Measurements from ENCODE around the gene TCF20. TPM values are rescaled to one million over a fixed set of nuclear protein-coding genes. Genes with fewer than 3 reads are reported as not detected.
A peak's percentile ranks its signal among the peaks of the same experiment; 100 is the strongest.

The TCF20 gene
- total RNA-seq, 4 donors from 2014 or later, result 24.9 to 48.2 (median 38.4) TPM

- DNase-seq (ENCODE audit: extremely low spot score), result no peak
- H3K27ac ChIP-seq (replicated peaks in 1 of 4), result peak overlapping the region; percentile 82 to 93 (median 88)
- intact Hi-C loops (cut with DNase I), result loop anchor here (5.0 kb wide), 2 partner anchors 98 to 173 kb away; no protein-coding TSS in a partner anchor
- H3K9me3 ChIP-seq, result no peaks in the 10 kb centered on the region
- 0% methylated on average over 13 of the region's 70 CpGs for WGBS
- TF ChIP-seq CTCF (IDR thresholded peaks at IDR 0.05) (peak in 1 of 3 experiments; percentile 3), POLR2AphosphoS5 (IDR thresholded peaks at IDR 0.05) (no peak)
- peak overlapping the region; percentile 93 to 100 (median 98) for H3K4me3 ChIP-seq
- H3K27me3 ChIP-seq, result no peaks in the 10 kb centered on the region
- H3K4me1 ChIP-seq, result peaks cover 12 to 30% (median 24%) of the 10 kb centered on the region in 4 donors
- H3K36me3 ChIP-seq, result no peaks in the 10 kb centered on the region
Measured at GRCh38 chr22:42269432-42270175, 849 bp downstream of the TCF20 start.

- H3K36me3 ChIP-seq, result no peaks in the 10 kb centered on the region
- 16% methylated on average over 9 of the region's 9 CpGs for WGBS
- intact Hi-C loops (cut with DNase I), result no loop called here
- DNase-seq (ENCODE audit: extremely low spot score), result no peak
- TF ChIP-seq POLR2A (IDR thresholded peaks at IDR 0.05; ENCODE audit: low read depth), result no peak
- TF ChIP-seq POLR2AphosphoS5 (IDR thresholded peaks at IDR 0.05), result no peak
- no peak for TF ChIP-seq CTCF (IDR thresholded peaks at IDR 0.05)
- no peak for TF ChIP-seq EP300 (IDR thresholded peaks at IDR 0.05)
- no peaks in the 10 kb centered on the region for H3K27me3 ChIP-seq
- H3K9me3 ChIP-seq, result no peaks in the 10 kb centered on the region
- peak overlapping the region; percentile 93 to 100 (median 98) for H3K4me3 ChIP-seq
- H3K4me1 ChIP-seq, result peaks cover 12 to 30% (median 24%) of the 10 kb centered on the region in 4 donors
- H3K27ac ChIP-seq (replicated peaks in 1 of 4), result peak overlapping the region; percentile 82 to 93 (median 88)
Measured at GRCh38 chr22:42268852-42269410, 1.5 kb downstream of the TCF20 start.

DNA sequence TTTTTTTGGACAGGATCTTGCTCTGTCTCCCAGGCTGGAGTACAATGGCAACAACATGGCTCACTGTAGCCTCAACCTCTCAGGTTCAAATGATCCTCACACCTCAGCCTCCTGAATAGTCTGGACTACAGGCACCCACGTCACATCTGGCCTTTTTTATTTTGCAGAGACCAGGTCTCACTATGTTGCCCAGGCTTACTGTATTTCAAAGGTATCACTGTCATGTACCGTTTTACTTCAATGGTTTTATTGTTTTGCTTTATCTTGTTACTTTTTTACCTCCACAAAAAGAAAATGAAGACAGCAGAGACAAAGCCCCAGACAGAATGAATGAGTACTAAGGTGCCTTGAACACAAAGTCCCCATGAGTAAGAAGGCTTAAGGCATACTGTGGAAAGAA lies 5.1 kb downstream of the TCF20 start:
- Histone ChIP-seq H3K9me3 (no peaks in the 10 kb centered on the region), H3K4me3 (no peak overlapping the region), H3K4me1 (peaks cover 8 to 50% (median 32%) of the 10 kb centered on the region in 4 donors), H3K36me3 (no peaks in the 10 kb centered on the region), H3K27ac (replicated peaks in 1 of 4) (no peak overlapping the region), H3K27me3 (no peaks in the 10 kb centered on the region)
- TF ChIP-seq CTCF (IDR thresholded peaks at IDR 0.05), result no peak
- TF ChIP-seq POLR2AphosphoS5 (IDR thresholded peaks at IDR 0.05), result no peak
- no peak for TF ChIP-seq EP300 (IDR thresholded peaks at IDR 0.05)
- no peak for TF ChIP-seq POLR2A (IDR thresholded peaks at IDR 0.05; ENCODE audit: low read depth)
- 88% methylated on average over 2 of the region's 2 CpGs for WGBS
- DNase-seq (ENCODE audit: extremely low spot score), result no peak
- intact Hi-C loops (cut with DNase I), result no loop called here

GRCh38 chr22:42263944-42264343 lies 6.5 kb downstream of the TCF20 start:
- no peaks in the 10 kb centered on the region for H3K36me3 ChIP-seq
- no peak overlapping the region for H3K4me3 ChIP-seq
- TF ChIP-seq POLR2A (IDR thresholded peaks at IDR 0.05; ENCODE audit: low read depth) (no peak), CTCF (IDR thresholded peaks at IDR 0.05) (no peak), EP300 (IDR thresholded peaks at IDR 0.05) (no peak), POLR2AphosphoS5 (IDR thresholded peaks at IDR 0.05) (no peak)
- WGBS, result 81% methylated on average over 5 of the region's 5 CpGs
- no peak overlapping the region for H3K27ac ChIP-seq (replicated peaks in 1 of 4)
- no peaks in the 10 kb centered on the region for H3K27me3 ChIP-seq
- no peak for DNase-seq (ENCODE audit: extremely low spot score)
- intact Hi-C loops (cut with DNase I), result no loop called here
- peaks cover 3 to 52% (median 39%) of the 10 kb centered on the region in 4 donors for H3K4me1 ChIP-seq
- no peaks in the 10 kb centered on the region for H3K9me3 ChIP-seq

Measured in esophagus muscularis mucosa (tissue), 4 donors.